GM12865 (cell line): Measurements from ENCODE around the gene CAMLG.
"Not testable (repeated sequence)": the region's sequence is repeated elsewhere in the genome, so short reads cannot be mapped to it uniquely, and the experiment has no call there.

Experiments
- DNase-seq: peaks from one replicate; pipeline ENCODE4 v3.0.0; 2010; ENCODE audit warnings: low read depth
- H3K4me3 ChIP-seq: 2 replicates; pipeline ENCODE4 v1.5.1; 2011; ENCODE audit warnings: mild to moderate bottlenecking, low read depth, low read length, control low read depth
- CTCF ChIP-seq: IDR thresholded peaks from 2 replicates; pipeline ENCODE4 v1.5.1; 2011; ENCODE audit warnings: low read length, control low read depth, low read depth, inconsistent platforms; ENCODE audit not compliant: insufficient read depth; ENCODE audit errors: missing control alignments

The CAMLG gene

GRCh38 chr5:134749415-134749814, 11.1 kb downstream of the CAMLG start:
- DNase-seq, result no peak
- no peak for TF ChIP-seq CTCF

GRCh38 chr5:134758176-134758503, 19.8 kb downstream of the CAMLG start:
- TF ChIP-seq CTCF, result no peak

More at GRCh38 chr5:134749415-134749814, 11.1 kb downstream of the CAMLG start:
- no peak overlapping the region for H3K4me3 ChIP-seq

GRCh38 chr5:134758504-134759341, 20.4 kb downstream of the CAMLG start, which contains the start of gene DDX46:
DDX46 (plus strand) TSS chr5:134758779; CDS start chr5:134758939, 160 bp downstream.
- peak; percentile 96 for DNase-seq
- H3K4me3 ChIP-seq, result peak within 1 kb of the TSS; percentile 67
- peak; percentile 81 for TF ChIP-seq CTCF

More at GRCh38 chr5:134758176-134758503, 19.8 kb downstream of the CAMLG start:
- DNase-seq, result peak; percentile 5
- peak overlapping the region; percentile 67 for H3K4me3 ChIP-seq

- not testable (repeated sequence) for DNase-seq, H3K4me3 ChIP-seq
Measured at GRCh38 chr5:134767528-134768291, 29.4 kb downstream of the CAMLG start.

- DNase-seq, result no peak
- TF ChIP-seq CTCF, result no peak
- H3K4me3 ChIP-seq, result no peak overlapping the region
Measured at GRCh38 chr5:134769206-134769605, 30.9 kb downstream of the CAMLG start.

GRCh38 chr5:134772461-134773125, 34.2 kb downstream of the CAMLG start:
- no peak for DNase-seq

More at GRCh38 chr5:134772461-134773125, 34.2 kb downstream of the CAMLG start:
- H3K4me3 ChIP-seq, result no peak overlapping the region
- TF ChIP-seq CTCF, result no peak
